AG09309 (cell line): ENCODE measurements around the gene GRID1.

Source experiments
- DNase-seq: peaks from one replicate; pipeline ENCODE4 v3.0.0-alpha.2; 2010; ENCODE audit warnings: low read depth
- H3K4me3 ChIP-seq: 2 replicates; pipeline ENCODE4 v1.5.1; 2011; ENCODE audit warnings: mild to moderate bottlenecking, low read depth, low read length, moderate library complexity; ENCODE audit not compliant: control insufficient read depth
- CTCF ChIP-seq: IDR thresholded peaks from 2 replicates; pipeline ENCODE4 v1.5.1; 2011; ENCODE audit warnings: mild to moderate bottlenecking, low read depth, low read length, inconsistent platforms; ENCODE audit not compliant: insufficient read depth, control insufficient read depth; ENCODE audit errors: missing control alignments

Gene GRID1

GRCh38 chr10:86073199-86073977, 293.2 kb downstream of the GRID1 start:
- H3K4me3 ChIP-seq, result no peak overlapping the region
- no peak for TF ChIP-seq CTCF
- DNase-seq, result no peak

- DNase-seq, result no peak
- H3K4me3 ChIP-seq, result no peak overlapping the region
- no peak for TF ChIP-seq CTCF
These were observed 294.2 kb downstream of the GRID1 start for GRCh38 chr10:86072413-86072812.

- no peak overlapping the region for H3K4me3 ChIP-seq
- DNase-seq, result no peak
- no peak for TF ChIP-seq CTCF
These were observed 294.8 kb downstream of the GRID1 start for GRCh38 chr10:86071758-86072157.

GRCh38 chr10:86071145-86071544, 295.4 kb downstream of the GRID1 start:
- H3K4me3 ChIP-seq, result no peak overlapping the region
- no peak for DNase-seq
- no peak for TF ChIP-seq CTCF

- TF ChIP-seq CTCF, result no peak
- H3K4me3 ChIP-seq, result no peak overlapping the region
- no peak for DNase-seq
These were observed 296.3 kb downstream of the GRID1 start for GRCh38 chr10:86070278-86070677.

GRCh38 chr10:86068231-86069054, 298.2 kb downstream of the GRID1 start:
- no peak for TF ChIP-seq CTCF
- DNase-seq, result no peak
- H3K4me3 ChIP-seq, result no peak overlapping the region
